HepG2 (cell line): ENCODE measurements around the gene TBL2. TPM values are rescaled to one million over a fixed set of nuclear protein-coding genes. Genes with fewer than 3 reads are reported as not detected.

Source experiments
- ADNP ChIP-seq: sonication (generic); formaldehyde crosslinking; IDR thresholded peaks from 2 replicates; pipeline ENCODE4 v1.4.0; 2020; ENCODE audit warnings: missing genetic modification reagents
- KLF12 ChIP-seq: sonication (generic); formaldehyde crosslinking; IDR thresholded peaks from 2 replicates; pipeline ENCODE4 v1.4.0; 2020; ENCODE audit warnings: missing genetic modification reagents, borderline replicate concordance
- ZIK1 ChIP-seq: sonication (generic); formaldehyde crosslinking; IDR thresholded peaks from 2 replicates; pipeline ENCODE4 v1.5.0; 2020; ENCODE audit warnings: mild to moderate bottlenecking, low read depth, missing genetic modification reagents, borderline replicate concordance
- ZNF547 ChIP-seq: sonication (generic); formaldehyde crosslinking; IDR thresholded peaks from 2 replicates; pipeline ENCODE4 v1.5.1; 2020; ENCODE audit warnings: mild to moderate bottlenecking, missing genetic modification reagents
- polyA plus RNA-seq, 8 experiments: library from polyadenylated mRNA; depleted of rRNA in 3 of 8; stranded (reverse) in 7 of 8; unstranded in 1 of 8; fragments of >200 nt; fragmentation: Illumina TruSeq in 4 of 8; extraction: Trizol in 4 of 8; gene quantifications; 2 replicates each; pipeline versions ENCODE4 v1.2.1 to v1.2.3, GENCODE V29; 2011 to 2016; ENCODE audit warnings: low read depth in 4 of 8, missing spikeins in 1 of 8, mixed read lengths in 1 of 8; ENCODE audit not compliant: insufficient read depth in 1 of 8
- total RNA-seq, 5 experiments: library from RNA; depleted of rRNA; stranded (reverse); fragments of >200 nt; fragmentation: Illumina TruSeq; extraction: Trizol; gene quantifications; 2 replicates each; pipeline ENCODE4 v1.2.3, GENCODE V29; 2016; ENCODE audit warnings: low read depth in 1 of 5
- TF ChIP-seq, protein P1 (sequence below): sonication (generic); formaldehyde crosslinking; IDR thresholded peaks from 2 replicates; pipeline ENCODE4 v1.4.0; 2020; ENCODE audit warnings: missing genetic modification reagents
- TF ChIP-seq, protein P2 (sequence below): fragments of 450-650 bp; IDR thresholded peaks from 2 replicates; pipeline ENCODE4 v1.6.1; 2016
- TF ChIP-seq, protein P3 (sequence below): sonication (generic); formaldehyde crosslinking; IDR thresholded peaks from 2 replicates; pipeline ENCODE4 v1.4.0; 2020; ENCODE audit warnings: missing genetic modification reagents
- TF ChIP-seq, protein P4 (sequence below): sonication (generic); formaldehyde crosslinking; IDR thresholded peaks from 2 replicates; pipeline ENCODE4 v1.5.1; 2020; ENCODE audit warnings: missing genetic modification reagents, mild to moderate bottlenecking, borderline replicate concordance
- TF ChIP-seq, protein P5 (sequence below): sonication (generic); formaldehyde crosslinking; IDR thresholded peaks from 2 replicates; pipeline ENCODE4 v1.9.0; 2021; ENCODE audit warnings: mild to moderate bottlenecking, missing genetic modification reagents
- TF ChIP-seq, protein P6 (sequence below): sonication (generic); formaldehyde crosslinking; IDR thresholded peaks from 2 replicates; pipeline ENCODE4 v1.5.1; 2020; ENCODE audit warnings: missing genetic modification reagents, mild to moderate bottlenecking, borderline replicate concordance

Gene TBL2
- total and polyA plus RNA-seq, 2 of the 13 experiments (the other 11 are each of a cell fraction or from before 2014, with no cell fraction given) = 43.4 to 47.2 TPM

DNA sequence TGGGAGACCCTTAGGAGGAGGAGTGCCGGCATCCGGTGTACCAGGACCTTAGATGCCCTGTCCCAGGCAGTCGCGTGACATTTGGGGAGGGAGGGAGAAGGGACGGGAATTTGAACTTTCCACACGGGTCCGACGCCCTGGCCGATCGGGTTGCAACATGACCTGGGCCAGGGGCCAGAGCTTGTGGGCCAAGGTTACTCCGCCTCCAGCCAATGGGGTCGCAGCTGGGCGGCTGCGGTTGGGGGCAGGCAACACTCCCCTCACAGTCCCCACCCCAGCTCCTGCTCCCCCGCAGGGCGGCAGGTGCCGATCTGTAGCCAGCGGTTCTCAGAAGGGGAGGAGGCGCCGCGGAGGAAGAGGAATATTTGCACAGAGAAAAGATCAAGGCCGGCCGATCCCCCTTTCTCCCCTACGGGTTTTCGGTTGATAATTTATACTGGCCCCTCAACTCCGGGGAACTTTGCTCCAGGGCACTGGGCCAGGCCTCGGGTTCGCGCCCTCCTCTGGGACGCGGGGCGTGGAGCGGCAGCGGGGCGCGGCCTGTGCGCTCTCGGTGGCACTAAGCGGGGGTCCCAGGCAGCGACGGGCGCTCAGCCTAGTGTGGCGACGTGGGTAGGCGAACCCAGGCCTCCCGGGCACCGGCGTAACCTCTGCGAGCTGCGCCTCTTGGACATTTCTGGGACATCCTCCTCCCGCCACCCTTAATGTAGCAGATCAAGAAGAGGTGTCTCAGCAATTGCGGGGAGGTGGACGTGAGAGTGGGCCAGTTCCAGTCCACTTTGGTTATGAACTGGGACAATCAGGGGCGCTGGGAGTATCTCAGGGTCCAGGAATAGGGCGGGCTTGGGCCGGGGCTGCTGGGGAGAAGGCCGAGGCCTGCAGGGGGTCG, 44.8 kb upstream of the TBL2 start (continued):
- TF ChIP-seq, protein P1, sequence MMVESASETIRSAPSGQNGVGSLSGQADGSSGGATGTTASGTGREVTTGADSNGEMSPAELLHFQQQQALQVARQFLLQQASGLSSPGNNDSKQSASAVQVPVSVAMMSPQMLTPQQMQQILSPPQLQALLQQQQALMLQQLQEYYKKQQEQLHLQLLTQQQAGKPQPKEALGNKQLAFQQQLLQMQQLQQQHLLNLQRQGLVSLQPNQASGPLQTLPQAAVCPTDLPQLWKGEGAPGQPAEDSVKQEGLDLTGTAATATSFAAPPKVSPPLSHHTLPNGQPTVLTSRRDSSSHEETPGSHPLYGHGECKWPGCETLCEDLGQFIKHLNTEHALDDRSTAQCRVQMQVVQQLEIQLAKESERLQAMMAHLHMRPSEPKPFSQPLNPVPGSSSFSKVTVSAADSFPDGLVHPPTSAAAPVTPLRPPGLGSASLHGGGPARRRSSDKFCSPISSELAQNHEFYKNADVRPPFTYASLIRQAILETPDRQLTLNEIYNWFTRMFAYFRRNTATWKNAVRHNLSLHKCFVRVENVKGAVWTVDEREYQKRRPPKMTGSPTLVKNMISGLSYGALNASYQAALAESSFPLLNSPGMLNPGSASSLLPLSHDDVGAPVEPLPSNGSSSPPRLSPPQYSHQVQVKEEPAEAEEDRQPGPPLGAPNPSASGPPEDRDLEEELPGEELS (CRISPR knock-in tag) = peak; percentile 90
- TF ChIP-seq KLF12 (CRISPR knock-in tag) (no peak), ZNF547 (CRISPR knock-in tag) (peak; percentile 61; the same call in 1 of the 2 replicates), ZIK1 (CRISPR knock-in tag) (no peak; the same call in 1 of the 2 replicates), ADNP (CRISPR knock-in tag) (no peak)
- TF ChIP-seq, protein P2, sequence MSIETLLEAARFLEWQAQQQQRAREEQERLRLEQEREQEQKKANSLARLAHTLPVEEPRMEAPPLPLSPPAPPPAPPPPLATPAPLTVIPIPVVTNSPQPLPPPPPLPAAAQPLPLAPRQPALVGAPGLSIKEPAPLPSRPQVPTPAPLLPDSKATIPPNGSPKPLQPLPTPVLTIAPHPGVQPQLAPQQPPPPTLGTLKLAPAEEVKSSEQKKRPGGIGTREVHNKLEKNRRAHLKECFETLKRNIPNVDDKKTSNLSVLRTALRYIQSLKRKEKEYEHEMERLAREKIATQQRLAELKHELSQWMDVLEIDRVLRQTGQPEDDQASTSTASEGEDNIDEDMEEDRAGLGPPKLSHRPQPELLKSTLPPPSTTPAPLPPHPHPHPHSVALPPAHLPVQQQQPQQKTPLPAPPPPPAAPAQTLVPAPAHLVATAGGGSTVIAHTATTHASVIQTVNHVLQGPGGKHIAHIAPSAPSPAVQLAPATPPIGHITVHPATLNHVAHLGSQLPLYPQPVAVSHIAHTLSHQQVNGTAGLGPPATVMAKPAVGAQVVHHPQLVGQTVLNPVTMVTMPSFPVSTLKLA = peak; percentile 33; the same call in 1 of the 2 replicates
- TF ChIP-seq, protein P3, sequence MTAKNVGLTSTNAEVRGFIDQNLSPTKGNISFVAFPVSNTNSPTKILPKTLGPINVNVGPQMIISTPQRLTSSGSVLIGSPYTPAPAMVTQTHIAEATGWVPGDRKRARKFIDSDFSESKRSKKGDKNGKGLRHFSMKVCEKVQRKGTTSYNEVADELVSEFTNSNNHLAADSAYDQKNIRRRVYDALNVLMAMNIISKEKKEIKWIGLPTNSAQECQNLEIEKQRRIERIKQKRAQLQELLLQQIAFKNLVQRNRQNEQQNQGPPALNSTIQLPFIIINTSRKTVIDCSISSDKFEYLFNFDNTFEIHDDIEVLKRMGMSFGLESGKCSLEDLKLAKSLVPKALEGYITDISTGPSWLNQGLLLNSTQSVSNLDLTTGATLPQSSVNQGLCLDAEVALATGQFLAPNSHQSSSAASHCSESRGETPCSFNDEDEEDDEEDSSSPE (CRISPR knock-in tag) = peak; percentile 74; the same call in 1 of the 2 replicates
- TF ChIP-seq, protein P4, sequence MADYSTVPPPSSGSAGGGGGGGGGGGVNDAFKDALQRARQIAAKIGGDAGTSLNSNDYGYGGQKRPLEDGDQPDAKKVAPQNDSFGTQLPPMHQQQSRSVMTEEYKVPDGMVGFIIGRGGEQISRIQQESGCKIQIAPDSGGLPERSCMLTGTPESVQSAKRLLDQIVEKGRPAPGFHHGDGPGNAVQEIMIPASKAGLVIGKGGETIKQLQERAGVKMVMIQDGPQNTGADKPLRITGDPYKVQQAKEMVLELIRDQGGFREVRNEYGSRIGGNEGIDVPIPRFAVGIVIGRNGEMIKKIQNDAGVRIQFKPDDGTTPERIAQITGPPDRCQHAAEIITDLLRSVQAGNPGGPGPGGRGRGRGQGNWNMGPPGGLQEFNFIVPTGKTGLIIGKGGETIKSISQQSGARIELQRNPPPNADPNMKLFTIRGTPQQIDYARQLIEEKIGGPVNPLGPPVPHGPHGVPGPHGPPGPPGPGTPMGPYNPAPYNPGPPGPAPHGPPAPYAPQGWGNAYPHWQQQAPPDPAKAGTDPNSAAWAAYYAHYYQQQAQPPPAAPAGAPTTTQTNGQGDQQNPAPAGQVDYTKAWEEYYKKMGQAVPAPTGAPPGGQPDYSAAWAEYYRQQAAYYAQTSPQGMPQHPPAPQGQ (CRISPR knock-in tag) = no peak
- TF ChIP-seq, protein P5, sequence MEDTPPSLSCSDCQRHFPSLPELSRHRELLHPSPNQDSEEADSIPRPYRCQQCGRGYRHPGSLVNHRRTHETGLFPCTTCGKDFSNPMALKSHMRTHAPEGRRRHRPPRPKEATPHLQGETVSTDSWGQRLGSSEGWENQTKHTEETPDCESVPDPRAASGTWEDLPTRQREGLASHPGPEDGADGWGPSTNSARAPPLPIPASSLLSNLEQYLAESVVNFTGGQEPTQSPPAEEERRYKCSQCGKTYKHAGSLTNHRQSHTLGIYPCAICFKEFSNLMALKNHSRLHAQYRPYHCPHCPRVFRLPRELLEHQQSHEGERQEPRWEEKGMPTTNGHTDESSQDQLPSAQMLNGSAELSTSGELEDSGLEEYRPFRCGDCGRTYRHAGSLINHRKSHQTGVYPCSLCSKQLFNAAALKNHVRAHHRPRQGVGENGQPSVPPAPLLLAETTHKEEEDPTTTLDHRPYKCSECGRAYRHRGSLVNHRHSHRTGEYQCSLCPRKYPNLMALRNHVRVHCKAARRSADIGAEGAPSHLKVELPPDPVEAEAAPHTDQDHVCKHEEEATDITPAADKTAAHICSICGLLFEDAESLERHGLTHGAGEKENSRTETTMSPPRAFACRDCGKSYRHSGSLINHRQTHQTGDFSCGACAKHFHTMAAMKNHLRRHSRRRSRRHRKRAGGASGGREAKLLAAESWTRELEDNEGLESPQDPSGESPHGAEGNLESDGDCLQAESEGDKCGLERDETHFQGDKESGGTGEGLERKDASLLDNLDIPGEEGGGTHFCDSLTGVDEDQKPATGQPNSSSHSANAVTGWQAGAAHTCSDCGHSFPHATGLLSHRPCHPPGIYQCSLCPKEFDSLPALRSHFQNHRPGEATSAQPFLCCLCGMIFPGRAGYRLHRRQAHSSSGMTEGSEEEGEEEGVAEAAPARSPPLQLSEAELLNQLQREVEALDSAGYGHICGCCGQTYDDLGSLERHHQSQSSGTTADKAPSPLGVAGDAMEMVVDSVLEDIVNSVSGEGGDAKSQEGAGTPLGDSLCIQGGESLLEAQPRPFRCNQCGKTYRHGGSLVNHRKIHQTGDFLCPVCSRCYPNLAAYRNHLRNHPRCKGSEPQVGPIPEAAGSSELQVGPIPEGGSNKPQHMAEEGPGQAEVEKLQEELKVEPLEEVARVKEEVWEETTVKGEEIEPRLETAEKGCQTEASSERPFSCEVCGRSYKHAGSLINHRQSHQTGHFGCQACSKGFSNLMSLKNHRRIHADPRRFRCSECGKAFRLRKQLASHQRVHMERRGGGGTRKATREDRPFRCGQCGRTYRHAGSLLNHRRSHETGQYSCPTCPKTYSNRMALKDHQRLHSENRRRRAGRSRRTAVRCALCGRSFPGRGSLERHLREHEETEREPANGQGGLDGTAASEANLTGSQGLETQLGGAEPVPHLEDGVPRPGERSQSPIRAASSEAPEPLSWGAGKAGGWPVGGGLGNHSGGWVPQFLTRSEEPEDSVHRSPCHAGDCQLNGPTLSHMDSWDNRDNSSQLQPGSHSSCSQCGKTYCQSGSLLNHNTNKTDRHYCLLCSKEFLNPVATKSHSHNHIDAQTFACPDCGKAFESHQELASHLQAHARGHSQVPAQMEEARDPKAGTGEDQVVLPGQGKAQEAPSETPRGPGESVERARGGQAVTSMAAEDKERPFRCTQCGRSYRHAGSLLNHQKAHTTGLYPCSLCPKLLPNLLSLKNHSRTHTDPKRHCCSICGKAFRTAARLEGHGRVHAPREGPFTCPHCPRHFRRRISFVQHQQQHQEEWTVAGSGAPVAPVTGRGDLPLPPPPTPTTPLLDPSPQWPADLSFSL (CRISPR knock-in tag) = no peak
- TF ChIP-seq, protein P6, sequence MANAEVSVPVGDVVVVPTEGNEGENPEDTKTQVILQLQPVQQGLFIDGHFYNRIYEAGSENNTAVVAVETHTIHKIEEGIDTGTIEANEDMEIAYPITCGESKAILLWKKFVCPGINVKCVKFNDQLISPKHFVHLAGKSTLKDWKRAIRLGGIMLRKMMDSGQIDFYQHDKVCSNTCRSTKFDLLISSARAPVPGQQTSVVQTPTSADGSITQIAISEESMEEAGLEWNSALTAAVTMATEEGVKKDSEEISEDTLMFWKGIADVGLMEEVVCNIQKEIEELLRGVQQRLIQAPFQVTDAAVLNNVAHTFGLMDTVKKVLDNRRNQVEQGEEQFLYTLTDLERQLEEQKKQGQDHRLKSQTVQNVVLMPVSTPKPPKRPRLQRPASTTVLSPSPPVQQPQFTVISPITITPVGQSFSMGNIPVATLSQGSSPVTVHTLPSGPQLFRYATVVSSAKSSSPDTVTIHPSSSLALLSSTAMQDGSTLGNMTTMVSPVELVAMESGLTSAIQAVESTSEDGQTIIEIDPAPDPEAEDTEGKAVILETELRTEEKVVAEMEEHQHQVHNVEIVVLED (CRISPR knock-in tag) = peak; percentile 42; the same call in 1 of the 2 replicates
